Stimulated activated CD4-positive, alpha-beta T cell treated with anti-CD3 and anti-CD28 coated beads, Interleukin-15, amount 100 ng/mL, for 1 hour (primary cell): ENCODE data around the gene RAB3IL1.
"Not testable (repeated sequence)": the region's sequence is repeated elsewhere in the genome, so short reads cannot be mapped to it uniquely, and the experiment has no call there.

Experiments
- DNase-seq, 2 donors: peaks; one replicate each; pipeline ENCODE4 v3.0.0-alpha.2; 2020; ENCODE audit warnings: low read depth in 1 of 2, low spot score in 1 of 2

Gene RAB3IL1

DNA sequence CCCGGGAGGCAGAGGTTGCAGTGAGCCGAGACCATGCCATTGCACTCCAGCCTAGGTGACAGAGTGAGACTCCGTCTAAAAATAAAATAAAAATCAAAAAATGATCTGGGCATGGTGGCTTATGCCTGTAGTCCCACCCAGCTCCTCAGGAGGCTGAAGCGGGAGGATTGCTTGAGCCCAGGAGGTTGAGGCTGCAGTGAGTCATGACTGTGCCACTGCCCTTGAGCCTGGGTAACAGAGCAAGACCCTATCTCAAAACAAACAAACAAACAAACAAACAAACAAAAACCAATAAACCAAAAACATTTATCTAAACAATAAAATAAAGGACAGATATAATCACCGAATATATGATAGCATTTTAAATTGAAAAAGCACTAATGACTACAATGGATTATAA, 36.3 kb upstream of the RAB3IL1 start:
- DNase-seq: not testable (repeated sequence)

DNA sequence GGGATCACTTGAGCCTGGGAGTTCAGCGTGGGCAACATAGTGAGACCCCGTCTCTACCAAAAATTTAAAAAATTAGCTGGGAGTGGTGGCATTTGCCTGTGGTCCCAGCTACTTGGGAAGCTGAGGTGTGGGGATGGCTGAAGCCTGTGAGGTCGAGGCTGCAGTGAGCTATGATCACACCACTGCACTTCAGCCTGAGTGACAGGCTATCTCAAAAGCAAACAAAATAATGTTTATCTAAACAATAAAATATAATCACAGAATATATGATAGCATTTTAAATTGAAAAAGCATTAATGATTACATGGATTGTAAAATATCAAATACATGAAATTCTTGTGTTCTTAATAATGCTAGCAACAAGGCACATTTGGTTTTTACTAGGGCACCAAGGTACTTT, 35.5 kb upstream of the RAB3IL1 start:
- DNase-seq: no peak

DNA sequence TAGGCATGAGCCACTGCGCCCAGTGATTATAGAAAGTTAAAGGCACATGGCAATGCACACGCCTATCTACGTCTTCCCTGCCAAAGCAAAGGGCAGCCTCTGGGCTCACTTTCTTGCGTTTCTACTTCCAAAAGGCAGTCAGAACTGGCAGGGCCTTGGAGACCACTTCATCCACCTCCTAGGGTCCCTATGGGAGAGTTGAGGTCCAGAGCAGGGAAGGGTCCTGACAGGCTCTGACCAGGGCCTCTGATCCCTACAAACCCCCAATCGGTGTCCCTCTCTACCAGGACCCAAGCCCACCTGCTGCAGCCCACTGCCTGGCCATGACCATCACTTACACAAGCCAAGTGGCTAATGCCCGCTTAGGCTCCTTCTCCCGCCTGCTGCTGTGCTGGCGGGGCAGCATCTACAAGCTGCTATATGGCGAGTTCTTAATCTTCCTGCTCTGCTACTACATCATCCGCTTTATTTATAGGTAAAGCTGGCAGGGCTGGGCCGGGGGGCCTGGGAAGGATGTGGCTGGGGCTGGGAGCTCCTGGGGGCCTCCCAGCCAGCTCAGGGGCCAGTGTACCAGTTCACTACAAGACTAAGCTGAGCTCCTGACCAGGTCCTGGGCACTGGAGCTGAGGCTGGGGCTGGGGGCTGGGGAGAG, 34.2 kb upstream of the RAB3IL1 start:
- no peak for DNase-seq

DNA sequence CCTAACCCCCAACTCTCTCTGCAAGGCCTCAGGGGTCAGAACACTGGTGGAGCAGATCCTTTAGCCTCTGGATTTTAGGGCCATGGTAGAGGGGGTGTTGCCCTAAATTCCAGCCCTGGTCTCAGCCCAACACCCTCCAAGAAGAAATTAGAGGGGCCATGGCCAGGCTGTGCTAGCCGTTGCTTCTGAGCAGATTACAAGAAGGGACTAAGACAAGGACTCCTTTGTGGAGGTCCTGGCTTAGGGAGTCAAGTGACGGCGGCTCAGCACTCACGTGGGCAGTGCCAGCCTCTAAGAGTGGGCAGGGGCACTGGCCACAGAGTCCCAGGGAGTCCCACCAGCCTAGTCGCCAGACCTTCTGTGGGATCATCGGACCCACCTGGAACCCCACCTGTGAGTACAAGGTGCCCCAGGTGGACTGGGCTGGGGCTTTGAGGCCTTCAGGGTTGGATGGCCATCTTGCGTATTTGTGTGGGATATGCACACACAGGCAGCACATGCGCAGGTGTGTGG, 32.7 kb upstream of the RAB3IL1 start, which contains the start of gene BEST1:
Gene BEST1, plus strand, starts transcription at position 317 of the 513 bp plus-strand sequence. CDS start 1,456 bp downstream, outside the sequence.
- DNase-seq: no peak

DNA sequence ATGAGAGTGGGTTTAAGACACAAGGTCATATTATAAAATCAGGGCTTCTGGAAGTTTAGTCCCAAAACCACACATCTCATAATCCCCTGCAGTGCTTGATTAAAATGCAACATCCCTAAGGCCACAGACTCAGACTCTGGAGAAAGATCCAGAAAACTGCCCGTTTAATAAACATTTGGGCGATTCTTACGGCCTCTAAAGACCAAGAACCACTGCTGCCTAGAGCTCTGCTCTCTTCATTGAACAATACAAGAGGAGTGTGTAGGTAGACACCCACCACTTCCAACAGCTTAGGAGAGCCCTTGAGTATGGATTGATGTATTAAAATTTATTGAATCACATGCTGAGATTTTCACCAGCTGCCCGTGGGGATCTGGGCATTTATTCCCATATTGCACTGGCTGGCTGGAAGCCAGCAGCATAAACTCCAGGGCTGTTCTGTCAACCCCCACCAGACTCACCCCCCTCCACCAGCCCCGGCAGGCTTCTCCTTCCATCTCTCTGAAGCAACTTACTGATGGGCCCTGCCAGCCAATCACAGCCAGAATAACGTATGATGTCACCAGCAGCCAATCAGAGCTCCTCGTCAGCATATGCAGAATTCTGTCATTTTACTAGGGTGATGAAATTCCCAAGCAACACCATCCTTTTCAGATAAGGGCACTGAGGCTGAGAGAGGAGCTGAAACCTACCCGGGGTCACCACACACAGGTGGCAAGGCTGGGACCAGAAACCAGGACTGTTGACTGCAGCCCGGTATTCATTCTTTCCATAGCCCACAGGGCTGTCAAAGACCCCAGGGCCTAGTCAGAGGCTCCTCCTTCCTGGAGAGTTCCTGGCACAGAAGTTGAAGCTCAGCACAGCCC, 32.0 kb upstream of the RAB3IL1 start:
- DNase-seq: no peak

DNA sequence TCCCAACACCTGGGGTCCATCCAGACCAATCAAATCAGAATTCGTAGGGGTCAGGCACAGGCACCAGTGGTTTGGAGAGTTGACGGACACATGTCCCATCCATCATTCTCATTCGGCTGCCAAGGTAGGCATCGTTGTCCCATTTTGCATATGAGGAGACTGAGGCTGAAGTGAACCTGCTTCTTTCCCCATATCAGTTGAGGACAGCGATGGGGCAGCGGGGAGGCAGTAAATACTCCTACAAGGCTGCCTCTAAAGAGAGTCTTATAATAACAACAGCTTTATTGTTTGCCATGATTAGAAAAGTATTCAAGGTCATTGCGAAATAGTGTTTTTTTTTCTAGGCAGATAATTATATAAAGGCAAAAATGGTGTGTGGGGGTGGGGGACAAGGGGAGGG, 31.1 kb upstream of the RAB3IL1 start:
- no peak for DNase-seq

DNA sequence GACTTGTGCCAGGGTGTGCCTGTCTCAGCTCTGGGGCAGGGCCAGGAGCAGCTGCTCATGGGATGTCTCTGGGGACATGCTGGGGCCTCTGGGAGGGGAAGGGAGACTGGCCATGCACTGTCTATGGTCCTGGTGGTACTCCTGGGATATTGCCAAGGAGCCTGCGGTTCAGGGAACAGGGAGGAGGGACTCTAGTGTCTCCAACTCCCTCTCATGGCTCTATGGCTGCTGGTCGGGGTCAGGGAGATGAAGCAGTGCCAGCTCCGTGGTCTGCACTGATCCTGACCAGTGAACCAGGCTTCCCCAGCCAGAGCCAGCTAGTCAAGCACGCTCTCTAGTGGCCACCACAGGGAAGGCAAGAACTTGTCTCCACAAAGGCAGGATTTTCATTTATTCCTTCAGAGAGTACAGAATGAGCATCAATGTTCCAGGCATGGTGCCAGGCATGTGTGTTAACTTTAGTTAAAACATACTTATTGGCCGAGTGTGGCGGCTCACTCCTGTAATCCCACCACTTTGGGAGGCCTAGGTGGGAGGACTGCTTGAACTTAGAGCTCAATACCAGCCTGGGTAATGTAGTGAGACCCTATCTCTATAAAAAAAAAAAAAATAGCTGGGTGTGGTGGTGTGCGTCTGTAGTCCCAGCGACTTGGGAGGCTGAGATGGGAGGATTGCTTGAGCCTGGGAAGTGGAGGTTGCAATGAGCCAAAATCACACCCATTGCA, 30.3 kb upstream of the RAB3IL1 start:
- DNase-seq: peak in 1 of 2 donors; percentile 27

DNA sequence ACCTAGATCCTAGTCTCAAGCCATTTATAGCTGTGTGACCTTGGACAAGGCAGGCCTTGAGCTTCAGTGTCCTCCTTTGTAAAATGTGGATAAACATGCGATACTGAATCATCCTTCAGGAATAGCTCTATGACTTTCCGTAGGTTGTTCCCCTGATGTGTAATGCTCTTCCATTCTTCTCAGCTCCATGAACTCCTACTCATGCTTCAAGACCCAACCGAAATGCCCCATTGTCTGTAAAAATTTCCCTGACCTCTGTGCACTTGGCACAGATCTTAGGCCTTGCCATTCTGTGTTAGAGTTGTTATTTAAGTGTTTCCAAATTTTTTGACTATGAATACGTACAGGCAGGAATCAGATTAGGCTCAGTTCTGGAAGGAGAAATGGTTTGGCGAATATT, 29.5 kb upstream of the RAB3IL1 start:
- no peak for DNase-seq

DNA sequence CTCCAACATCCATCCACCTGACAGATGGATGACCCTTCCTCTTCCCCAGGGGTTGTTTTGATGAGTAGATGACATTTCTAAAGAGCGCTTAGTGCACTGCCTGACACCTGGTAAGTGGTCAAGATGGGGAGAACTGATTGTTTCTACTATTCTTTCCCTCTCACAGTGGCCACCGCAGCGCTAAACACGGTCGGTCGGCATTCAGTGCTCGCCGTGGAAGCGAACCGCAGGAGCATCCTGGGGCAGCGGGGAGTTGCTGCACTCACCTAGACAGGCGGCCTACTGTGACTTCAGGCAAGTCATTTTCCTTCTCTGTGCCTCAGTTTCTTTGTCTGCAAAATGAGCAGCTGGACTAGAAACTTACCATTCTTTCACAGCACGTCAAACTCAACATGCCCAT, 27.8 kb upstream of the RAB3IL1 start:
- DNase-seq: no peak

DNA sequence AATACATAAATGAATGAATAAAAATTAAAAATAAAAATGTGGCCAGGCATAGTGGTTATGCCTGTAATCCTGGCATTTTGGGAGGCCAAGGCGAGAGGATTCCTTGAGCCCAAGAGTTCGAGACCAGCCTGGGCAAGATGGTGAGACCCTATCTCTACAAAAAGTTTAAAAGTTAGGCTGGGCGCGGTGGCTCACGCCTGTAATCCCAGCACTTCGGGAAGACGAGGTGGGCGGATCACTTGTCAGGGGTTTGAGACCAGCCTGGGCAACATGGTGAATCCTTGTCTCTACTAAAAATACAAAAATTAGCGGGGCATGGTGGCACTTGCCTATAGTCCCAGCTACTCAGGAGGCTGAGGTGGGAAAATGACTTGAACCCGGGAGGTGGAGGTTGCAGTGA, 23.1 kb upstream of the RAB3IL1 start:
- no peak for DNase-seq

DNA sequence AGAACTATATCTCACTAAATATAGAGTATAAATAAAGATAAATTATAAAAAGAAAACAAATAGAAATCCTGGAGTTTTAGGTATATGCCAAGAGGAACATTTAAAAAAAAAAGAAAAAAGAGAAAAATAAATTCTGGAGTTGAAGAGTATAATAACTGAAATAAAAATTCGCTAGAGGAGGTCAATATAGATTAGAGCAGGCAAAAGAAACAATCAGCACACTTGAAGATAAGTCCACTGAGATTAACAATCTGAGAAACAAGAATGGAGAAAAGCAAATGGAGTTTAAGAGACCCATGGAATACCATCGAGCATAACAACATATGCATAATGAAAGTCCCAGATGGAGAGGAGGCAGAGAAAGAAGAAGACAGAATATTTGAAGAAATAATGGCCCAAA, 18.5 kb upstream of the RAB3IL1 start:
- DNase-seq: no peak

DNA sequence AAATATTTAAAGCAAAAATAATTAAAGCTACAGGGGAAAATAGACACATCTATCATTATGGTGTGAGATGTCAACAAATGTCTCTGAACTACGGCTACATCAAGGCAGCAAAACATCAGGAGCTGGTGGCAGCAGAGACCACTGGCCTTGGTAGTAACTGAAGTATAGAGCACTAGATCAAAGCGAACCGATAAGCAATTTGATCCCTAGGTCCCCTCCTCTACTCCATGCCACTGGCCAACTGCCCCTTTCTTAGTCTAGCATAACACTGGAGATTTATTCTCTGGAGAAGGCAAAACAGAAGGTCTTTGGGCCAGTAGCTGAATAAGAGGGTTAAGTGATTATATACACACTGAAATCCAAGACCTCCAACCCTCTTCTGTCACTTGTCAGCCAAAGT, 13.6 kb upstream of the RAB3IL1 start:
- DNase-seq: no peak

DNA sequence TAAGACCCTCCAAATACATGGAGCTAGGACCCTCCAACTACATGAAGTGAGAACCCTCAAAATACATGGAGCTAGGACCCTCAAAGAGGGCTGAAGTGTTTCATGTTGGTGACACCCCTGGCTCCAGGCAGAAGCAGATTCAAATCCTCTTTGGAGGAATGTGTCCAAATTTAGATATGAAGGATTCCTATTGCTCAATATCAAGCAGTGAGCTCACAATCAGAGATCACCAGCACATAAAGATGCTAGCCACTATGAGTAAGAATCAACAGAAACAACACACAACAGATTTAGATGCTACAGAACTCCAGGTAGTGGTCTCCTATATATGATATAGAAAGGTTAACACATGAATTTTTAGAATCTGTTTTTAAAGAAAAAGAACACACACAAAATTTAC, 11.2 kb upstream of the RAB3IL1 start:
- DNase-seq: no peak

DNA sequence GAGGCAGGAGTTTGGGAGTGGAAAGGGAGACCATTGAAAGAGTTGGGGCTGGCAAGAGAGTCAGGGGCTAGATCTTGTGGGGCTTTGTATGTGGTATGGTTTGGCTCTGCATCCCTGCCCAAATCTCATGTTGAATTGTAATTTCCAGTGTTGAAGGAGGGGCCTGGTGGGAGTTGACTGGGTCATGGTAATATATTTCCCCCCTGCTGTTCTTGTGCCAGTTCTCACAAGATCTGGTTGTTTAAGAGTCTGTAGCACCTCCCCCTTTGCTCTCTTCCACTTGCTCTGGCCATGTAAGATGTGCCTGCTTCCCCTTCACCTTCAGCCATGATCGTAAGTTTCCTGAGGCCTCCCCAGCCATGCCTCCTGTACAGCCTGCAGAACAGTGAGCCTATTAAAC, 10.1 kb upstream of the RAB3IL1 start:
- DNase-seq: no peak

DNA sequence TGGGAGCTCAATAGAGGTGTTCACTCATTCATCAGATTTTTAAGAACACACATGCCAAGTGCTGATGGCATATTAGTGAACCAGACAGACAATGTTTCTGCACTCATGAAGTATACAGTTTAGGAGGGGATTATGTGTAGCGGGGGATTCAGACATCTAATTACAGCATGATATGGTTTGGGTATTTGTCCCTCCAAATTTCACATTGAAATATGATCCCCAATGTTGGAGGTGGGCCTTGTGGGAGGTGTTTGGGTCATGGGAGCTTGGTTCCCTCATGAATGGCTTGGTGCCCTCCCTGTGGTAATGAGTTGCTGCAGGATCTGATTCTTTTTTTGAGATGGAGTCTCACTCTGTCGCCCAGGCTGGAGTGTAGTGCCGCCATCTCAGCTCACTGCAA, 8.9 kb upstream of the RAB3IL1 start:
- no peak for DNase-seq

DNA sequence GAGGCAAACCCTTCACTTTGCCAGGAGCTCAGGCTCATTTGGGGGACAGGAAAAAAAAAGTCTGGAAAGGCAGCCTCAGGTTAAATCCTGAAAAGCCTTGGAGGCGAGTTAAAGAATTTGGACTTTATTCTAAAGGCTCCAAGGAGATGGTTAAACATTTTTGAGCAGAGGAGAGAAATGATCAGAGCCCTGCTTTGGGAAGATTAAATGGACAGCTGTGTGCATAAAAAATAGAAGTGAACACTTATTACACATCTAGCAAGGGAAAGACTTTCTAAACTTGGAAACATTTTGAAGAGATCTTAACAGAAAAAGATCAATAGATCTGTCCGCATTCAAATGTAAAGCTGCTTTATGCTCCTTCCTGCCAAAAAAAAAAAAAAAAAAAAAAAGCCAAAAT, 8.4 kb upstream of the RAB3IL1 start:
- DNase-seq: no peak

DNA sequence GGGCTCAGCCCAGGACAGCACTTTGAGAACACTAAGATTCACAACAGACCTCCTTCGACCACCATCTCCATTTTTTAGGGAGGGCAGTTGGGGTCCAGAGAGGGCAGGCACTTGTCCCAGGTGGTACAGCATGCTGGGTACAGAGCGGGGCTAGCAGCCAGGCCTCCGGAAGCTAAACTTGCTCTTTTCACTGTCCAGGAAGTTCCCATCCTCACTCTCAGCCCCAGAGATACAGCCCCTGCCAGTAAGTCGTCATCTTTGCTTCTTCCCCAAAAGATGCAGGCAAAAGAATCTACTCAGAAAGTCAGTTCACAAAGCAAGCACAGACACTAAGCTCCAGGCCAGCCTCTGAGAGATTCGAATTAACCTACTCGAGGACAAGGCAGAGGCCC, 6.7 kb upstream of the RAB3IL1 start:
- no peak for DNase-seq

DNA sequence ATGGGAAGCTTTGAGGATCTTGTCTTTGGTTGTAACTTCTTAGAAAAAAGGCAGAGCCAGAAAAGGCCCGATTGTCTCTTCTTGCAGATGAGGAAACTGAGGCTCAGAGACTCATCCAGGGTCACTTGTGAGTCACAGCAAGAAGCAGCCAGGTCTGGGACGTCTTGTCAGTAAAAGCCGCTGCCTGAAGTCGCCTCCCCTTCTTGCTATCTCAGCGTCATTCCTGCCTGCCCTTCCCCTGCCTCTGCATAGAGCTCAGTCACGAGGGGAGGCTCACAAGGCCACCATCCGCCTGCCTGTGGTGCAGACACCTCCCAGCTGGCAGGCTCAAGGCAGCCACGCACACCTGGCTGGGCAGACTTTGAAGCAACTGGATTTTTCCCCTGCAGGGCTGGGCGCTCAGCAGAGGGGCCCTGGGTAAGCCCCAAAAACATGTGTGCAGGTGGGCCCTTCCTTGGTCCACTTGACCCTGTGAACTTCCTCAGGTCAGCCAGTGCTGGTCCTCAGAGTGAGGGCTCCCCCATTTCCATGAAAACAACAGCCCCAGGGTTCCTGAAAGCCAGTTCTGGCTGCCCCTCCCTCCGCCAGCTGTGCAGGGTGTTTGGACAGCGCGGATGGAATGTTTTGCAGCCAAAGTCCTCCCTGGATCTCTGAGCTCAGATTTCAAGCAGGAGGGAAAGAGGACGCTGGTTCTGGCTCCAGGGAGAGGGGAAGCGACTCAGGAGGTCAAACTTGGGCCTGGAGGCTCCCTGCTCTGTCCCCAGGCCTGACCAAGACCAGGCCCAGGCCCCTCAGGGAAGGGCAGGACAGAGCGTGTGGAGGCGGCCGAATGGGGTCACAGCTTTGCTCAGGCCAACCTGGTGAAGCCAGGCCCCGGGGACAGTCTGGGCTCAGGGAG, 6.0 kb upstream of the RAB3IL1 start:
- DNase-seq: no peak

DNA sequence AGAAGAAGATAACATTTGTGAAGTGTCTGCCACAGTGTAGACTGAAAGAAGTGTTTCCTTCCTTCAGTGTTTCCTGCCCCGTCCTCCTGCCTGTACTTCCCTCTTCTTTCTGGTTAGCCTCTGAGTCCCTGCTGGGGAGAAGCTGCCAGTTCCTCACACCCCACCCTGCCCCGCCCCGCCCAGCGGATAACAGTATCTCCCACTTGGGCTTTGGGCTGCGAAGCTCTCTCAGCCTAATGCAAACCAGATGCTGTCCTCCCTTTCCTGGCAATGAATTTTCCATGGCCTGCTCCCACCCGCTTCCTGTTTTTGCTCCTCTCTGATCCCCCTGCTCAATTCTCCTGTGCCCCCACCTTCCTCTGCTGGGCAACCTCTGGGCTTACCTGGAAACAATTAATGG, 5.2 kb upstream of the RAB3IL1 start:
- DNase-seq: no peak

DNA sequence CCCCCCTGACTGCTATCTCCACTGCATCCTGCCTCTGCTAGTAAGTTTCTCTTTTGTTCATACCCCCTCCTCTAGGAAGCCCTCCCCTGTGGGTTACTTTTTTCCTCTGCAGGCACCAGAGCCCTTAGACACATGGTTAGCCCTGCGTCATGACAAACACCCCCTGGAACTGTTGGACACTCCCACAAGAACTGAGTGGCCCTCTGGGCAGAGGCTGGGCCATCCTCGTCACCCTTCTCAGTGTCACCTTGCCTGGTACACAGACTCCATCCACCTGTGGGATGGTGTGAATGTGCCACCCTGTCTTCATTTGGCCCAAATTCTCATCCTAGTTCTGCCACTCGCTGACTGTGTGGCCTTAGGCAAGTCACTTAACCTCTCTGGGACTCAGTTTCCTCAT, 4.1 kb upstream of the RAB3IL1 start:
- no peak for DNase-seq
